Neural progenitor cell (in vitro differentiated cells): Measurements from ENCODE around the gene C15orf61.

Experiments used
- CTCF ChIP-seq: fragments of 200-600 bp; sonication (generic); IDR thresholded peaks from 2 replicates; pipeline ENCODE4 v1.5.1; 2017; ENCODE audit warnings: antibody characterized with exemption, mild to moderate bottlenecking
- EZH2 ChIP-seq: fragments of 200-600 bp; sonication (generic); IDR thresholded peaks from 2 replicates; pipeline ENCODE4 v1.6.1; 2017; ENCODE audit warnings: antibody characterized with exemption, mild to moderate bottlenecking, moderate library complexity
- EZH2phosphoT487 ChIP-seq: fragments of 200-600 bp; sonication (generic); IDR thresholded peaks from 2 replicates; pipeline ENCODE4 v1.6.1; 2017; ENCODE audit warnings: antibody characterized with exemption

GRCh38 chr15:67501177-67501835 is 19.6 kb upstream of the C15orf61 start:
- TF ChIP-seq EZH2phosphoT487, result no peak
- peak; percentile 20 for TF ChIP-seq CTCF
- no peak for TF ChIP-seq EZH2
